Measurements from ENCODE around the gene ITGB7.

GRCh38 chr12:53208435-53208834, 1.4 kb upstream of the ITGB7 start:
- TF ChIP-seq, protein P1, sequence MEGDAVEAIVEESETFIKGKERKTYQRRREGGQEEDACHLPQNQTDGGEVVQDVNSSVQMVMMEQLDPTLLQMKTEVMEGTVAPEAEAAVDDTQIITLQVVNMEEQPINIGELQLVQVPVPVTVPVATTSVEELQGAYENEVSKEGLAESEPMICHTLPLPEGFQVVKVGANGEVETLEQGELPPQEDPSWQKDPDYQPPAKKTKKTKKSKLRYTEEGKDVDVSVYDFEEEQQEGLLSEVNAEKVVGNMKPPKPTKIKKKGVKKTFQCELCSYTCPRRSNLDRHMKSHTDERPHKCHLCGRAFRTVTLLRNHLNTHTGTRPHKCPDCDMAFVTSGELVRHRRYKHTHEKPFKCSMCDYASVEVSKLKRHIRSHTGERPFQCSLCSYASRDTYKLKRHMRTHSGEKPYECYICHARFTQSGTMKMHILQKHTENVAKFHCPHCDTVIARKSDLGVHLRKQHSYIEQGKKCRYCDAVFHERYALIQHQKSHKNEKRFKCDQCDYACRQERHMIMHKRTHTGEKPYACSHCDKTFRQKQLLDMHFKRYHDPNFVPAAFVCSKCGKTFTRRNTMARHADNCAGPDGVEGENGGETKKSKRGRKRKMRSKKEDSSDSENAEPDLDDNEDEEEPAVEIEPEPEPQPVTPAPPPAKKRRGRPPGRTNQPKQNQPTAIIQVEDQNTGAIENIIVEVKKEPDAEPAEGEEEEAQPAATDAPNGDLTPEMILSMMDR (IDR thresholded peaks at IDR 0.05): no peak
- TF ChIP-seq EZH2phosphoT487 (IDR thresholded peaks at IDR 0.05; ENCODE audit: borderline replicate concordance, low read depth) (no peak), JUND (IDR thresholded peaks at IDR 0.05) (no peak), SIN3A (IDR thresholded peaks at IDR 0.05; ENCODE audit: borderline replicate concordance, low read depth, low read length) (no peak), MXI1 (IDR thresholded peaks at IDR 0.05; ENCODE audit: low read depth, low read length) (no peak), EP300 (IDR thresholded peaks at IDR 0.05; ENCODE audit: borderline replicate concordance in 1 of 2, low read depth in 1 of 2, low read length in 1 of 2) (no peak), REST (IDR thresholded peaks at IDR 0.05; ENCODE audit: low read depth, low read length) (no peak), USF1 (IDR thresholded peaks at IDR 0.05; ENCODE audit: borderline replicate concordance, low read depth) (no peak), TAF1 (IDR thresholded peaks at IDR 0.05; ENCODE audit: borderline replicate concordance, low read depth, low read length) (no peak)
